Neural progenitor cell (in vitro differentiated cells): ENCODE measurements around the gene AUTS2.
A peak's percentile ranks its signal among the peaks of the same experiment; 100 is the strongest.

Experiments used
- CTCF ChIP-seq: fragments of 200-600 bp; sonication (generic); IDR thresholded peaks from 2 replicates; pipeline ENCODE4 v1.5.1; 2017; ENCODE audit warnings: antibody characterized with exemption, mild to moderate bottlenecking
- EZH2 ChIP-seq: fragments of 200-600 bp; sonication (generic); IDR thresholded peaks from 2 replicates; pipeline ENCODE4 v1.6.1; 2017; ENCODE audit warnings: antibody characterized with exemption, mild to moderate bottlenecking, moderate library complexity
- EZH2phosphoT487 ChIP-seq: fragments of 200-600 bp; sonication (generic); IDR thresholded peaks from 2 replicates; pipeline ENCODE4 v1.6.1; 2017; ENCODE audit warnings: antibody characterized with exemption

GRCh38 chr7:69932034-69932628, 333.9 kb downstream of the AUTS2 start:
- TF ChIP-seq CTCF (peak; percentile 85), EZH2 (no peak), EZH2phosphoT487 (no peak)
